ENCODE results near the gene ERF.

DNA sequence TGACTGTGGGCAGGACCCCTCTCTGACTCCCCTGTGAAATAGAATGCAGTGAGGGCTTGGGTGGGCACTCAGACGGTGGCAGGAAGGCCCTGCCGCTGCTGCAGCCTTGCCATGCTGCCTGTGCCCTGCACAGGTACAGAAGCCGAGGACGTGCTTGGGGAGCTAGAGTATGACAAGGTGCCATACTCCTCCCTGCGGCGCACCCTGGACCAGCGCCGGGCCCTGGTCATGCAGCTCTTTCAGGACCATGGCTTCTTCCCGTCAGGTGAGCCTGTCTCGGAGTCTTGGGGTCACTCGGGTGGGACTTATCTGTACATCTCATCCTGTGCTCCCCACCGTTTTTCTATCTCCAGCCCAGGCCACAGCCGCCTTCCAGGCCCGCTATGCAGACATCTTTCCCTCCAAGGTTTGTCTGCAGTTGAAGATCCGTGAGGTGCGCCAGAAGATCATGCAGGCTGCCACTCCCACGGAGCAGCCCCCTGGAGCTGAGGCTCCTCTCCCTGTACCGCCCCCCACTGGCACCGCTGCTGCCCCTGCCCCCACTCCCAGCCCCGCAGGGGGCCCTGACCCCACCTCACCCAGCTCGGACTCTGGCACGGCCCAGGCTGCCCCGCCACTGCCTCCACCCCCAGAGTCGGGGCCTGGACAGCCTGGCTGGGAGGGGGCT lies 39.7 kb upstream of the ERF start:
- TF ChIP-seq CTCF (IDR thresholded peaks at IDR 0.05) (no peak), POLR2AphosphoS5 (IDR thresholded peaks at IDR 0.05) (no peak), POLR2A (IDR thresholded peaks at IDR 0.05) (no peak)
